Measurements from ENCODE around the gene SIX2. TPM values are rescaled to one million over a fixed set of nuclear protein-coding genes. Genes with fewer than 3 reads are reported as not detected.

Gene SIX2
- total and polyA plus RNA-seq, 10 of the 15 experiments (the other 5 are each of a cell fraction or from before 2014, with no cell fraction given): not detected

DNA sequence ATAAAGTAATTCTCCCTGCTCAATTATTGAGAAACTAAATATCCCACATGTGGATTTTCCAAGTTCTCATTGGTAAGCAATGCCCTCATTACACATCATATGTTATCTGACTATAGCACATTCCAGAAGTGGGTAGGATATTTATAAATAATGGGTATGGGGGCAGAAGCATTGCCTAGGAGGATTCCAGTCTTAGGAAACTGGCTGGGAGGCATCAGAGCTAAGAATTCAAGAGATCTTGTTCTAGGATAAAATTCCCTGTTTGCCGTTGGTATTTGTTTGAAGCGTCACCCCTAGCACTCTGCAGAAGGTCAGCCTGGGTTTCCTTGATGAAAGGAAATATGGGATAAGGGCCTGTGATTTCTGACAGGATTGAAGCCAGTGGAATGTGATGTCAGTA, 20.1 kb downstream of the SIX2 start:
- Histone ChIP-seq H2AFZ (ENCODE audit: control insufficient read depth, low read depth, low read length) (no peak overlapping the region), H3K9me3 (replicated peaks; ENCODE audit: control insufficient read depth, insufficient read depth, low read length) (no peaks in the 10 kb centered on the region; the same call in 2 of the 3 replicates), H3K27ac (ENCODE audit: control insufficient read depth, insufficient read depth) (no peak overlapping the region), H3K27me3 (replicated peaks in 1 of 2; ENCODE audit: control insufficient read depth in 2 of 2, insufficient read depth in 2 of 2, low read length in 1 of 2) (no peaks in the 10 kb centered on the region), H3K9ac (ENCODE audit: control insufficient read depth, insufficient read depth, low read length) (no peak overlapping the region), H3K4me1 (ENCODE audit: control insufficient read depth, insufficient read depth, low read length) (peaks cover under 1% of the 10 kb centered on the region; the same call in 1 of the 2 replicates), H3K4me2 (ENCODE audit: control insufficient read depth, insufficient read depth) (no peak overlapping the region), H4K20me1 (ENCODE audit: control insufficient read depth, insufficient read depth) (no peaks in the 10 kb centered on the region), H3K4me3 (no peak overlapping the region), H3K79me2 (ENCODE audit: control insufficient read depth, insufficient read depth, low read length) (no peaks in the 10 kb centered on the region), H3K36me3 (ENCODE audit: control insufficient read depth in 2 of 2, insufficient read depth in 2 of 2, low read length in 1 of 2) (no peaks in the 10 kb centered on the region)
- intact Hi-C loops (cut with micrococcal nuclease; ENCODE audit: unreplicated experiment) (no loop called here), in situ Hi-C loops (cut with MboI) (loop anchor here (10.0 to 25.0 kb wide), 2 partner anchors 646 to 948 kb away; no protein-coding TSS in a partner anchor)
- ChIA-PET RAD21 (ENCODE audit: unreplicated experiment) (no interaction called here), SMC1A (ENCODE audit: uncharacterized antibody, unreplicated experiment) (no interaction called here), POLR2A (no interaction called here), CTCF (no interaction called here)
- no TSS peak for BruUV-seq (replicated peaks)
- DNase-seq (ENCODE audit: low read depth, low spot score) (no peak), ATAC-seq (no peak), FAIRE-seq (no peak)
- WGBS (ENCODE audit: insufficient coverage, insufficient replicate concordance, low lambda C conversion rate, missing lambda C conversion rate): 28% methylated on average over 2 of the region's 2 CpGs
- TF ChIP-seq LARP7 (IDR thresholded peaks at IDR 0.05) (no peak), CHD2 (IDR thresholded peaks at IDR 0.05; ENCODE audit: borderline replicate concordance, low read depth, low read length) (no peak), MEF2A (IDR thresholded peaks at IDR 0.05; ENCODE audit: insufficient read depth, low read depth, low read length) (no peak), SMC3 (IDR thresholded peaks at IDR 0.05; ENCODE audit: borderline replicate concordance, low read length) (no peak), EED (IDR thresholded peaks at IDR 0.05; ENCODE audit: low read depth) (no peak), TBL1XR1 (IDR thresholded peaks at IDR 0.05; ENCODE audit: low read depth, low read length) (no peak), SREBF1 (IDR thresholded peaks at IDR 0.05; ENCODE audit: low read length) (no peak), NFYB (IDR thresholded peaks at IDR 0.05; ENCODE audit: insufficient read depth, low read depth, low read length) (no peak), SIN3A (IDR thresholded peaks at IDR 0.05; ENCODE audit: low read depth, low read length) (no peak), ZNF274 (IDR thresholded peaks at IDR 0.05; ENCODE audit: insufficient read depth, insufficient read length) (no peak), POLR2A (IDR thresholded peaks at IDR 0.05; ENCODE audit: low read depth, low read length) (no peak), RCOR1 (conservative IDR thresholded peaks at IDR 0.05; ENCODE audit: low read depth, low read length) (no peak), MYC (IDR thresholded peaks at IDR 0.05; ENCODE audit: insufficient read depth, insufficient read length, insufficient replicate concordance, low read length, severe bottlenecking) (no peak), SRF (IDR thresholded peaks at IDR 0.05; ENCODE audit: low read depth in 2 of 2, low read length in 2 of 2) (no peak)
- TF ChIP-seq, protein P1, sequence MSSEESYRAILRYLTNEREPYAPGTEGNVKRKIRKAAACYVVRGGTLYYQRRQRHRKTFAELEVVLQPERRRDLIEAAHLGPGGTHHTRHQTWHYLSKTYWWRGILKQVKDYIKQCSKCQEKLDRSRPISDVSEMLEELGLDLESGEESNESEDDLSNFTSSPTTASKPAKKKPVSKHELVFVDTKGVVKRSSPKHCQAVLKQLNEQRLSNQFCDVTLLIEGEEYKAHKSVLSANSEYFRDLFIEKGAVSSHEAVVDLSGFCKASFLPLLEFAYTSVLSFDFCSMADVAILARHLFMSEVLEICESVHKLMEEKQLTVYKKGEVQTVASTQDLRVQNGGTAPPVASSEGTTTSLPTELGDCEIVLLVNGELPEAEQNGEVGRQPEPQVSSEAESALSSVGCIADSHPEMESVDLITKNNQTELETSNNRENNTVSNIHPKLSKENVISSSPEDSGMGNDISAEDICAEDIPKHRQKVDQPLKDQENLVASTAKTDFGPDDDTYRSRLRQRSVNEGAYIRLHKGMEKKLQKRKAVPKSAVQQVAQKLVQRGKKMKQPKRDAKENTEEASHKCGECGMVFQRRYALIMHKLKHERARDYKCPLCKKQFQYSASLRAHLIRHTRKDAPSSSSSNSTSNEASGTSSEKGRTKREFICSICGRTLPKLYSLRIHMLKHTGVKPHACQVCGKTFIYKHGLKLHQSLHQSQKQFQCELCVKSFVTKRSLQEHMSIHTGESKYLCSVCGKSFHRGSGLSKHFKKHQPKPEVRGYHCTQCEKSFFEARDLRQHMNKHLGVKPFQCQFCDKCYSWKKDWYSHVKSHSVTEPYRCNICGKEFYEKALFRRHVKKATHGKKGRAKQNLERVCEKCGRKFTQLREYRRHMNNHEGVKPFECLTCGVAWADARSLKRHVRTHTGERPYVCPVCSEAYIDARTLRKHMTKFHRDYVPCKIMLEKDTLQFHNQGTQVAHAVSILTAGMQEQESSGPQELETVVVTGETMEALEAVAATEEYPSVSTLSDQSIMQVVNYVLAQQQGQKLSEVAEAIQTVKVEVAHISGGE (CRISPR knock-in tag; IDR thresholded peaks at IDR 0.05): no peak
- TF ChIP-seq, protein P2, sequence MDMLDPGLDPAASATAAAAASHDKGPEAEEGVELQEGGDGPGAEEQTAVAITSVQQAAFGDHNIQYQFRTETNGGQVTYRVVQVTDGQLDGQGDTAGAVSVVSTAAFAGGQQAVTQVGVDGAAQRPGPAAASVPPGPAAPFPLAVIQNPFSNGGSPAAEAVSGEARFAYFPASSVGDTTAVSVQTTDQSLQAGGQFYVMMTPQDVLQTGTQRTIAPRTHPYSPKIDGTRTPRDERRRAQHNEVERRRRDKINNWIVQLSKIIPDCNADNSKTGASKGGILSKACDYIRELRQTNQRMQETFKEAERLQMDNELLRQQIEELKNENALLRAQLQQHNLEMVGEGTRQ (IDR thresholded peaks at IDR 0.05; ENCODE audit: borderline replicate concordance, low read depth, low read length): no peak
- TF ChIP-seq, protein P3, sequence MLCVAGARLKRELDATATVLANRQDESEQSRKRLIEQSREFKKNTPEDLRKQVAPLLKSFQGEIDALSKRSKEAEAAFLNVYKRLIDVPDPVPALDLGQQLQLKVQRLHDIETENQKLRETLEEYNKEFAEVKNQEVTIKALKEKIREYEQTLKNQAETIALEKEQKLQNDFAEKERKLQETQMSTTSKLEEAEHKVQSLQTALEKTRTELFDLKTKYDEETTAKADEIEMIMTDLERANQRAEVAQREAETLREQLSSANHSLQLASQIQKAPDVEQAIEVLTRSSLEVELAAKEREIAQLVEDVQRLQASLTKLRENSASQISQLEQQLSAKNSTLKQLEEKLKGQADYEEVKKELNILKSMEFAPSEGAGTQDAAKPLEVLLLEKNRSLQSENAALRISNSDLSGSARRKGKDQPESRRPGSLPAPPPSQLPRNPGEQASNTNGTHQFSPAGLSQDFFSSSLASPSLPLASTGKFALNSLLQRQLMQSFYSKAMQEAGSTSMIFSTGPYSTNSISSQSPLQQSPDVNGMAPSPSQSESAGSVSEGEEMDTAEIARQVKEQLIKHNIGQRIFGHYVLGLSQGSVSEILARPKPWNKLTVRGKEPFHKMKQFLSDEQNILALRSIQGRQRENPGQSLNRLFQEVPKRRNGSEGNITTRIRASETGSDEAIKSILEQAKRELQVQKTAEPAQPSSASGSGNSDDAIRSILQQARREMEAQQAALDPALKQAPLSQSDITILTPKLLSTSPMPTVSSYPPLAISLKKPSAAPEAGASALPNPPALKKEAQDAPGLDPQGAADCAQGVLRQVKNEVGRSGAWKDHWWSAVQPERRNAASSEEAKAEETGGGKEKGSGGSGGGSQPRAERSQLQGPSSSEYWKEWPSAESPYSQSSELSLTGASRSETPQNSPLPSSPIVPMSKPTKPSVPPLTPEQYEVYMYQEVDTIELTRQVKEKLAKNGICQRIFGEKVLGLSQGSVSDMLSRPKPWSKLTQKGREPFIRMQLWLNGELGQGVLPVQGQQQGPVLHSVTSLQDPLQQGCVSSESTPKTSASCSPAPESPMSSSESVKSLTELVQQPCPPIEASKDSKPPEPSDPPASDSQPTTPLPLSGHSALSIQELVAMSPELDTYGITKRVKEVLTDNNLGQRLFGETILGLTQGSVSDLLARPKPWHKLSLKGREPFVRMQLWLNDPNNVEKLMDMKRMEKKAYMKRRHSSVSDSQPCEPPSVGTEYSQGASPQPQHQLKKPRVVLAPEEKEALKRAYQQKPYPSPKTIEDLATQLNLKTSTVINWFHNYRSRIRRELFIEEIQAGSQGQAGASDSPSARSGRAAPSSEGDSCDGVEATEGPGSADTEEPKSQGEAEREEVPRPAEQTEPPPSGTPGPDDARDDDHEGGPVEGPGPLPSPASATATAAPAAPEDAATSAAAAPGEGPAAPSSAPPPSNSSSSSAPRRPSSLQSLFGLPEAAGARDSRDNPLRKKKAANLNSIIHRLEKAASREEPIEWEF (IDR thresholded peaks at IDR 0.05; ENCODE audit: insufficient replicate concordance, low read depth, low read length): no peak
